ENCODE data around the gene RTL5. TPM values are rescaled to one million over a fixed set of nuclear protein-coding genes. Genes with fewer than 3 reads are reported as not detected.

The RTL5 gene
- total RNA-seq, 1 experiment from 2014 or later, result 2.5 TPM

GRCh38 chrX:72169008-72169728 lies 37.5 kb upstream of the RTL5 start:
- no peaks in the 10 kb centered on the region for H3K9me3 ChIP-seq

GRCh38 chrX:72165551-72165950 lies 33.8 kb upstream of the RTL5 start:
- CTCF ChIA-PET, result no interaction called here
- H3K36me3 Mint-ChIP-seq (ENCODE audit: insufficient read depth, unreplicated experiment), result no peaks in the 10 kb centered on the region
- intact Hi-C loops (cut with micrococcal nuclease; ENCODE audit: unreplicated experiment), result no loop called here

More at GRCh38 chrX:72169008-72169728, 37.5 kb upstream of the RTL5 start:
- intact Hi-C loops (cut with micrococcal nuclease; ENCODE audit: unreplicated experiment), result no loop called here
- Histone ChIP-seq H3K4me1 (no peaks in the 10 kb centered on the region), H3K4me3 (ENCODE audit: low read depth, low read length) (no peak overlapping the region), H3K36me3 (ENCODE audit: control insufficient read depth, insufficient read depth, low read length) (no peaks in the 10 kb centered on the region), H3K27me3 (replicated peaks; ENCODE audit: control insufficient read depth, insufficient read depth, low read length) (no peaks in the 10 kb centered on the region)
- Mint-ChIP-seq H3K4me1 (ENCODE audit: low read depth, unreplicated experiment) (no peaks in the 10 kb centered on the region), H3K27me3 (ENCODE audit: insufficient read depth, unreplicated experiment) (no peaks in the 10 kb centered on the region), H3K9me3 (ENCODE audit: unreplicated experiment) (no peaks in the 10 kb centered on the region), H3K36me3 (ENCODE audit: insufficient read depth, unreplicated experiment) (no peaks in the 10 kb centered on the region), H3K4me3 (ENCODE audit: unreplicated experiment) (no peak overlapping the region), H3K27ac (ENCODE audit: unreplicated experiment) (no peak overlapping the region)
- CTCF ChIA-PET, result no interaction called here
- DNase-seq, result no peak
- BruUV-seq (replicated peaks), result no TSS peak
- POLR2A ChIA-PET, result no interaction called here
- no peak for TF ChIP-seq CTCF (IDR thresholded peaks at IDR 0.05; ENCODE audit: insufficient read depth in 1 of 2, low read depth in 1 of 2, low read length in 1 of 2, severe bottlenecking in 1 of 2, unreplicated experiment in 1 of 2)

GRCh38 chrX:72159769-72160168 lies 28.1 kb upstream of the RTL5 start:
- H3K27ac Mint-ChIP-seq (ENCODE audit: unreplicated experiment), result no peak overlapping the region
- ChIA-PET POLR2A (no interaction called here), CTCF (no interaction called here)
- TF ChIP-seq CTCF (IDR thresholded peaks at IDR 0.05; ENCODE audit: insufficient read depth in 1 of 2, low read depth in 1 of 2, low read length in 1 of 2, severe bottlenecking in 1 of 2, unreplicated experiment in 1 of 2), result no peak
- no peaks in the 10 kb centered on the region for H3K36me3 Mint-ChIP-seq (ENCODE audit: insufficient read depth, unreplicated experiment)
- H3K4me1 Mint-ChIP-seq (ENCODE audit: low read depth, unreplicated experiment), result no peaks in the 10 kb centered on the region
- no TSS peak for BruUV-seq (replicated peaks)
- DNase-seq, result no peak
- peaks cover 2% of the 10 kb centered on the region for H3K27me3 Mint-ChIP-seq (ENCODE audit: insufficient read depth, unreplicated experiment)
- Histone ChIP-seq H3K4me1 (no peaks in the 10 kb centered on the region), H3K9me3 (no peaks in the 10 kb centered on the region), H3K27me3 (replicated peaks; ENCODE audit: control insufficient read depth, insufficient read depth, low read length) (no peaks in the 10 kb centered on the region), H3K4me3 (ENCODE audit: low read depth, low read length) (no peak overlapping the region), H3K36me3 (ENCODE audit: control insufficient read depth, insufficient read depth, low read length) (no peaks in the 10 kb centered on the region)
- no peak overlapping the region for H3K4me3 Mint-ChIP-seq (ENCODE audit: unreplicated experiment)
- intact Hi-C loops (cut with micrococcal nuclease; ENCODE audit: unreplicated experiment), result no loop called here
- H3K9me3 Mint-ChIP-seq (ENCODE audit: unreplicated experiment), result peaks cover 10% of the 10 kb centered on the region

More at GRCh38 chrX:72165551-72165950, 33.8 kb upstream of the RTL5 start:
- Mint-ChIP-seq H3K4me1 (ENCODE audit: low read depth, unreplicated experiment) (no peaks in the 10 kb centered on the region), H3K27me3 (ENCODE audit: insufficient read depth, unreplicated experiment) (no peaks in the 10 kb centered on the region), H3K4me3 (ENCODE audit: unreplicated experiment) (no peak overlapping the region), H3K9me3 (ENCODE audit: unreplicated experiment) (no peaks in the 10 kb centered on the region), H3K27ac (ENCODE audit: unreplicated experiment) (no peak overlapping the region)
- POLR2A ChIA-PET, result no interaction called here
- Histone ChIP-seq H3K36me3 (ENCODE audit: control insufficient read depth, insufficient read depth, low read length) (no peaks in the 10 kb centered on the region), H3K27me3 (replicated peaks; ENCODE audit: control insufficient read depth, insufficient read depth, low read length) (no peaks in the 10 kb centered on the region), H3K4me1 (no peaks in the 10 kb centered on the region), H3K9me3 (no peaks in the 10 kb centered on the region), H3K4me3 (ENCODE audit: low read depth, low read length) (no peak overlapping the region)
- no peak for TF ChIP-seq CTCF (IDR thresholded peaks at IDR 0.05; ENCODE audit: insufficient read depth in 1 of 2, low read depth in 1 of 2, low read length in 1 of 2, severe bottlenecking in 1 of 2, unreplicated experiment in 1 of 2)
- DNase-seq, result no peak
- no TSS peak for BruUV-seq (replicated peaks)
